ENCODE measurements around the gene SLC7A9.

- TF ChIP-seq EP300 (IDR thresholded peaks at IDR 0.05) (no peak), POLR2AphosphoS5 (IDR thresholded peaks at IDR 0.05) (no peak), CTCF (IDR thresholded peaks at IDR 0.05) (no peak)
Measured at GRCh38 chr19:32863841-32864240, 5.7 kb downstream of the SLC7A9 start.

Data from sigmoid colon (tissue), 4 donors.